IMR-90 (cell line): ENCODE measurements around the gene ATPAF1.

ENCODE experiments used
- RAD21 ChIP-seq: IDR thresholded peaks from 2 replicates; pipeline ENCODE4 v1.6.1; 2012; ENCODE audit warnings: low read length, improper control_type of control experiment
- SMC3 ChIP-seq: fragments of 150-350 bp; IDR thresholded peaks from 2 replicates; pipeline ENCODE4 v1.6.1; 2016; ENCODE audit warnings: low read depth, mild to moderate bottlenecking, antibody characterized with exemption, low read length, moderate library complexity
- TF ChIP-seq, protein P1 (sequence below): conservative IDR thresholded peaks from 2 replicates; pipeline ENCODE4 v1.5.1; 2012; ENCODE audit warnings: mild to moderate bottlenecking, low read depth, low read length, improper control_type of control experiment

- TF ChIP-seq, protein P1, sequence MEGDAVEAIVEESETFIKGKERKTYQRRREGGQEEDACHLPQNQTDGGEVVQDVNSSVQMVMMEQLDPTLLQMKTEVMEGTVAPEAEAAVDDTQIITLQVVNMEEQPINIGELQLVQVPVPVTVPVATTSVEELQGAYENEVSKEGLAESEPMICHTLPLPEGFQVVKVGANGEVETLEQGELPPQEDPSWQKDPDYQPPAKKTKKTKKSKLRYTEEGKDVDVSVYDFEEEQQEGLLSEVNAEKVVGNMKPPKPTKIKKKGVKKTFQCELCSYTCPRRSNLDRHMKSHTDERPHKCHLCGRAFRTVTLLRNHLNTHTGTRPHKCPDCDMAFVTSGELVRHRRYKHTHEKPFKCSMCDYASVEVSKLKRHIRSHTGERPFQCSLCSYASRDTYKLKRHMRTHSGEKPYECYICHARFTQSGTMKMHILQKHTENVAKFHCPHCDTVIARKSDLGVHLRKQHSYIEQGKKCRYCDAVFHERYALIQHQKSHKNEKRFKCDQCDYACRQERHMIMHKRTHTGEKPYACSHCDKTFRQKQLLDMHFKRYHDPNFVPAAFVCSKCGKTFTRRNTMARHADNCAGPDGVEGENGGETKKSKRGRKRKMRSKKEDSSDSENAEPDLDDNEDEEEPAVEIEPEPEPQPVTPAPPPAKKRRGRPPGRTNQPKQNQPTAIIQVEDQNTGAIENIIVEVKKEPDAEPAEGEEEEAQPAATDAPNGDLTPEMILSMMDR = no peak
- no peak for TF ChIP-seq RAD21
- TF ChIP-seq SMC3 = no peak
Measured at GRCh38 chr1:46657775-46658174, 10.4 kb downstream of the ATPAF1 start.
